Gastrocnemius medialis (tissue), 4 donors: ENCODE measurements around the gene CC2D2A. TPM values are rescaled to one million over a fixed set of nuclear protein-coding genes. Genes with fewer than 3 reads are reported as not detected.

Experiments
- ATAC-seq, 2 donors: fragments of 150-250 bp; one replicate each; pipeline ENCODE4 v1.9.1; 2016
- DNase-seq, 2 donors: peaks; one replicate each; pipeline ENCODE4 v3.0.0-alpha.2; 2019
- H3K27ac ChIP-seq, 4 donors: fragments of 200-600 bp; sonication (generic); 1 replicate in 1 of 4; 2 replicates in 3 of 4; pipeline ENCODE4 v1.5.1; 2016 to 2018; ENCODE audit warnings: mild to moderate bottlenecking in 2 of 4, moderate library complexity in 1 of 4
- H3K27me3 ChIP-seq, 3 donors: fragments of 200-600 bp; sonication (generic) in 2 of 3; 1 replicate in 1 of 3; 2 replicates in 2 of 3; pipeline versions ENCODE4 v1.5.1 to v1.6.0; 2016 to 2019; ENCODE audit warnings: mild to moderate bottlenecking in 1 of 3, moderate library complexity in 1 of 3
- H3K36me3 ChIP-seq, 2 donors: fragments of 200-600 bp; sonication (generic) in 1 of 2; one replicate each; pipeline ENCODE4 v1.5.1; 2017 to 2018
- H3K4me1 ChIP-seq, 2 donors: fragments of 200-600 bp; sonication (generic) in 1 of 2; one replicate each; pipeline ENCODE4 v1.5.1; 2016 to 2017; ENCODE audit warnings: mild to moderate bottlenecking in 2 of 2
- H3K4me3 ChIP-seq, 4 donors: fragments of 200-600 bp; sonication (generic) in 3 of 4; 1 replicate in 1 of 4; 2 replicates in 3 of 4; pipeline ENCODE4 v1.5.1; 2016 to 2019; ENCODE audit warnings: mild to moderate bottlenecking in 2 of 4
- H3K9me3 ChIP-seq, 3 donors: fragments of 200-600 bp; sonication (generic) in 2 of 3; 1 replicate in 1 of 3; 2 replicates in 2 of 3; pipeline ENCODE4 v1.5.1; 2016 to 2019
- POLR2A ChIP-seq, 2 donors: fragments of 450-650 bp; IDR thresholded peaks; one replicate each; pipeline ENCODE4 v1.6.1; 2017; ENCODE audit warnings: antibody characterized with exemption in 2 of 2, mild to moderate bottlenecking in 2 of 2, moderate library complexity in 2 of 2
- in situ Hi-C, 4 donors: fragments of 200-750 bp; cut with MboI; loops; one replicate each; pipeline versions ENCODE4 v1.15.0 to v1.8.0; 2017; ENCODE audit warnings: low sequenced_read_pairs in 4 of 4
- intact Hi-C: fragments of 100-400 bp; cut with DNase I; formaldehyde crosslinking; loops from one replicate; pipeline ENCODE4 v1.15.1; 2023; ENCODE audit warnings: low total_unique reads
- total RNA-seq, 4 donors: library from RNA; depleted of rRNA; stranded (reverse); fragments of >200 nt; gene quantifications; one replicate each; pipeline versions ENCODE4 v1.1.0 to v1.2.3, GENCODE V29; 2016
- TF ChIP-seq, protein P1 (sequence below), 5 experiments: fragments of 450-650 bp in 3 of 5; fragments of 200-600 bp in 2 of 5; sonication (generic) in 2 of 5; IDR thresholded peaks in 4 of 5; conservative IDR thresholded peaks in 1 of 5; 1 replicate in 4 of 5; 2 replicates in 1 of 5; pipeline ENCODE4 v1.5.1; 2016 to 2019; ENCODE audit warnings: antibody characterized with exemption in 5 of 5, mild to moderate bottlenecking in 3 of 5, moderate library complexity in 3 of 5

The CC2D2A gene
- total RNA-seq, 4 donors from 2014 or later = 1.1 to 4.0 (median 2.9) TPM

DNA sequence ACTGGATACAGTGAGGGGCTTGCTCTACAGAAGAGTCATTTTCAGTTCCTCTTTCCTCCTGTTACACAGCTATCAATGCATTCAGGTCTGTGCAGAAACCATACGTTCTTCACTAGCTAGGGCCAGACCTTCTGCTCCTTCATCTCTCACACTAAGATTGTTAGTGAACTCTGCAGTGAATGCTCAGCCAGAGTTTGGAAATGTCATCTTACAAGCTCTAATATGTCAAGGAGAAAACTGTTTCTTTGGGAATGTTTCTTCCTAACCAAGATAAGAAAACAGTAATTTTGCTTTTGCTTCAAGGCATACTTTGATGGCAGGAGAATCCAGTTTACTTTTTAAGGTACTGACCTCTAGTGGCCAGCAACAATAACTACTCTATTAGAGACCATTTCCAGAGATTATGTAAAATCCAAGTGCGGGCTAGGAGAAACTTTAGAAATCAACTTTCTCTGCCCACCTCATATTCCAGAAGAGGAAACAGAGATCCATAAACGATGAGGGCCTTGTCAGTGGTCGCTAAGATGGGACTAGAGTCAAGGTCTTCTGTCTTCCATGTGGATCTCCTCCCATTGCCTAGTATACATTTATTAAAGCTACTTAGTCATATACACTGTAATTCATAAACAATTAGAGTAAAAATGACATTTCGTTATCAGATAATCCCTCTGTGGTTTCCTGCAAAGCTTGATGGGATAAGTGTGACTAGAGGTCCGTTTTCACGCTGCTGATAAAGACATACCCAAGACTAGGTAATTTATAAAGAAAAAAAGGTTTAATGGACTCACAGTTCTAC lies 12.1 kb upstream of the CC2D2A start:
- peak; percentile 36 to 70 for ATAC-seq
- H3K27ac ChIP-seq = peak overlapping the region in 2 of 4 donors; percentile 0 to 42
- H3K4me1 ChIP-seq = peaks cover 0 to 13% of the 10 kb centered on the region in 2 donors
- TF ChIP-seq POLR2A (IDR thresholded peaks at IDR 0.05) = no peak
- TF ChIP-seq, protein P1, sequence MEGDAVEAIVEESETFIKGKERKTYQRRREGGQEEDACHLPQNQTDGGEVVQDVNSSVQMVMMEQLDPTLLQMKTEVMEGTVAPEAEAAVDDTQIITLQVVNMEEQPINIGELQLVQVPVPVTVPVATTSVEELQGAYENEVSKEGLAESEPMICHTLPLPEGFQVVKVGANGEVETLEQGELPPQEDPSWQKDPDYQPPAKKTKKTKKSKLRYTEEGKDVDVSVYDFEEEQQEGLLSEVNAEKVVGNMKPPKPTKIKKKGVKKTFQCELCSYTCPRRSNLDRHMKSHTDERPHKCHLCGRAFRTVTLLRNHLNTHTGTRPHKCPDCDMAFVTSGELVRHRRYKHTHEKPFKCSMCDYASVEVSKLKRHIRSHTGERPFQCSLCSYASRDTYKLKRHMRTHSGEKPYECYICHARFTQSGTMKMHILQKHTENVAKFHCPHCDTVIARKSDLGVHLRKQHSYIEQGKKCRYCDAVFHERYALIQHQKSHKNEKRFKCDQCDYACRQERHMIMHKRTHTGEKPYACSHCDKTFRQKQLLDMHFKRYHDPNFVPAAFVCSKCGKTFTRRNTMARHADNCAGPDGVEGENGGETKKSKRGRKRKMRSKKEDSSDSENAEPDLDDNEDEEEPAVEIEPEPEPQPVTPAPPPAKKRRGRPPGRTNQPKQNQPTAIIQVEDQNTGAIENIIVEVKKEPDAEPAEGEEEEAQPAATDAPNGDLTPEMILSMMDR (IDR thresholded peaks at IDR 0.05 in 4 of 5, conservative IDR thresholded peaks at IDR 0.05 in 1 of 5) = peak; percentile 52 to 77 (median 65)
- no peak for DNase-seq
- H3K4me3 ChIP-seq = no peak overlapping the region
- H3K27me3 ChIP-seq = no peaks in the 10 kb centered on the region
- intact Hi-C loops (loop anchor here (2.0 to 10.0 kb wide), 3 partner anchors 219 to 1833 kb away; partner anchors contain the start of gene BOD1L1), in situ Hi-C loops (loop anchor here (5.0 to 25.0 kb wide), 4 partner anchors 220 to 445 kb away; partner anchors contain the start of gene CPEB2 (in 2 of the 4))
- no peaks in the 10 kb centered on the region for H3K9me3 ChIP-seq
- no peaks in the 10 kb centered on the region for H3K36me3 ChIP-seq

DNA sequence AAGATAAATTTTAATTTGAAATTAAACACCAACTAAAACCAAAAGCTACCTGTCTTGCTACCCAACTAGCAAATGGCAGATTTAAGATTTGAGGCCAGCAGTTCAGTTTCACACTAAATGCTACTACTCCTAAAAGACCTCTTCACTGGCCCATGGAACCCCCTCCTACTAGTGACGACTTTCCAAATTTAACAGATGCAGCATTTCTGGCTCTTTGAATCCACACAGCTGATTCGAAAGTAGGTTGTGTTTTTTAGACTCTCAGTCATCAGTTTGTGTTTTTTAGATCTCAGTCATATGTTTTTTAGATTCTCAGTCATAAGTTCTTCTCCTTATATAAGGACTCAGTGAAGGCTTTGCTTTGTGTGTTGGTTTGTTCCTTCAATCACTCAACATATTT lies 11.1 kb upstream of the CC2D2A start:
- Histone ChIP-seq H3K4me3 (no peak overlapping the region), H3K27me3 (no peaks in the 10 kb centered on the region), H3K9me3 (no peaks in the 10 kb centered on the region), H3K36me3 (no peaks in the 10 kb centered on the region), H3K4me1 (peaks cover 0 to 13% of the 10 kb centered on the region in 2 donors), H3K27ac (no peak overlapping the region)
- in situ Hi-C loops (loop anchor here (5.0 to 25.0 kb wide), 4 partner anchors 221 to 446 kb away; partner anchors contain the start of gene CPEB2 (in 2 of the 4)), intact Hi-C loops (loop anchor here (10.0 kb wide), 1 partner anchor 1834 kb away; the partner anchor contains the start of gene BOD1L1)
- no peak for TF ChIP-seq POLR2A (IDR thresholded peaks at IDR 0.05)
- TF ChIP-seq, protein P1 (IDR thresholded peaks at IDR 0.05 in 4 of 5, conservative IDR thresholded peaks at IDR 0.05 in 1 of 5) = no peak
- DNase-seq (no peak), ATAC-seq (no peak)

DNA sequence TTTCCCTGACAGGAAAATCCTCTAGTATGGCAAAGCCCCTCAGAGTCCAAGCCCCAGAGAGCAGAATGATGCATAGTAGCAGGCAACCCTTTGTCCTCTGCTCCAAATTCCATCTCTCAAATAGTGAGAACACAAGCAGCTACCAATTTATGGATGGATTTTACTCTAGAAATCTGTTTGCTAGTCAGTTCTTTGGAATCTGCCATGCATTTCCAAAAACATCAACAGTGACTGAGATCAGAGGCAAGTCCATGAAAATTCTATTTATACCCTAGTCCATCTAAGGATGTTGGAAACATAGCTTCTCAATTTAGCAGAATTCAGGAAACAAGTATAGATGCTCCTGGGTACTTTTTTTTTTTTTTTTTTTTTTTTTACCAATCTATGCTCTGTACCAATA lies 10.0 kb upstream of the CC2D2A start:
- no peaks in the 10 kb centered on the region for H3K9me3 ChIP-seq
- TF ChIP-seq, protein P1 (IDR thresholded peaks at IDR 0.05 in 4 of 5, conservative IDR thresholded peaks at IDR 0.05 in 1 of 5) = no peak
- TF ChIP-seq POLR2A (IDR thresholded peaks at IDR 0.05) = no peak
- H3K4me1 ChIP-seq = peaks cover 1 to 11% of the 10 kb centered on the region in 2 donors
- no peak for ATAC-seq
- H3K27ac ChIP-seq = no peak overlapping the region
- H3K4me3 ChIP-seq = no peak overlapping the region
- no peaks in the 10 kb centered on the region for H3K36me3 ChIP-seq
- intact Hi-C loops = loop anchor here (10.0 kb wide), 1 partner anchor 1835 kb away; the partner anchor contains the start of gene BOD1L1
- no peak for DNase-seq
- in situ Hi-C loops = loop anchor here (5.0 to 25.0 kb wide), 4 partner anchors 222 to 447 kb away; partner anchors contain the start of gene CPEB2 (in 2 of the 4)
- H3K27me3 ChIP-seq = no peaks in the 10 kb centered on the region

DNA sequence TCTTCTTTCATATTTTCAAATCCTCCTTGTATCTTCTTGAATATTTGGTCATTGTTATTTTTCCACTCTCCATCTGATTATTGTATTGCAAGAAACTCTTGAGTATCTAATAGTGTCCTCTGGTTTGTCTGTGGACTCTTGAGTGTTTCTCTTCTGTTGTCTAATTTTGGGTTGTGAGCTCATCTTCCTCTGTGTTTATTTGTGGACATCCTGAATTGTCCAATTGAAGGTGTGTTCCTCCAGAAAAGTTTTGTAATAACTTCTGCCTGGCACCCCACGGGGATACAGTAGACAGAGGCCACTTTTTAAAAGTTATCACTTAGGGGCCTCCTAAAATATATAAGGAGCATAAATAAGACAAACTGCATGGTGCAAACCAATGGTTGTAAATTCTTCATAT lies 3.1 kb upstream of the CC2D2A start:
- ATAC-seq = peak; percentile 84 to 85
- peak overlapping the region in 1 of 4 donors; percentile 26 for H3K27ac ChIP-seq
- in situ Hi-C loops = loop anchor here in 2 of 4 donors (25.0 kb wide), 1 partner anchor 454 kb away; the partner anchor contains the start of gene CPEB2 (in 2 of the 2)

More for the DNA sequence above, 3.1 kb upstream of the CC2D2A start:
- H3K9me3 ChIP-seq = no peaks in the 10 kb centered on the region
- no peak for TF ChIP-seq POLR2A (IDR thresholded peaks at IDR 0.05)
- TF ChIP-seq, protein P1 (IDR thresholded peaks at IDR 0.05 in 4 of 5, conservative IDR thresholded peaks at IDR 0.05 in 1 of 5) = no peak
- H3K36me3 ChIP-seq = no peaks in the 10 kb centered on the region
- DNase-seq = no peak
- no peak overlapping the region for H3K4me3 ChIP-seq
- no peaks in the 10 kb centered on the region for H3K27me3 ChIP-seq
- peaks cover 18 to 26% of the 10 kb centered on the region in 2 donors for H3K4me1 ChIP-seq
- intact Hi-C loops = loop anchor here (5.0 kb wide), 1 partner anchor 1984 kb away; the partner anchor contains the start of gene RAB28
